HepG2 (cell line): ENCODE results near the gene METTL22. TPM values are rescaled to one million over a fixed set of nuclear protein-coding genes. Genes with fewer than 3 reads are reported as not detected.
A peak's percentile ranks its signal among the peaks of the same experiment; 100 is the strongest.

Source experiments
- CBX5 ChIP-seq: sonication (generic); formaldehyde crosslinking; IDR thresholded peaks from 2 replicates; pipeline ENCODE4 v1.4.0; 2020; ENCODE audit warnings: missing genetic modification reagents, borderline replicate concordance
- FOXA3 ChIP-seq: IDR thresholded peaks from 2 replicates; pipeline ENCODE4 v1.6.1; 2016; ENCODE audit warnings: missing genetic modification reagents, missing compliant biosample characterization
- GATAD2A ChIP-seq: IDR thresholded peaks from 2 replicates; pipeline ENCODE4 v1.6.1; 2016
- HOXA5 ChIP-seq: sonication (generic); formaldehyde crosslinking; IDR thresholded peaks from 2 replicates; pipeline ENCODE4 v1.4.0; 2020; ENCODE audit warnings: missing genetic modification reagents
- SCMH1 ChIP-seq: sonication (generic); formaldehyde crosslinking; IDR thresholded peaks from 2 replicates; pipeline ENCODE4 v1.9.0; 2021; ENCODE audit warnings: missing genetic modification reagents, mild to moderate bottlenecking, borderline replicate concordance
- SNAPC2 ChIP-seq: sonication (generic); formaldehyde crosslinking; IDR thresholded peaks from 2 replicates; pipeline ENCODE4 v1.8.1; 2022; ENCODE audit warnings: mild to moderate bottlenecking, missing genetic modification reagents
- SRSF9 ChIP-seq: fragments of 200-400 bp; formaldehyde crosslinking; IDR thresholded peaks from 2 replicates; pipeline ENCODE4 v1.6.1; 2018; ENCODE audit warnings: borderline replicate concordance, mild to moderate bottlenecking, low read depth, low read length; ENCODE audit not compliant: insufficient read depth, poor library complexity, severe bottlenecking
- TEAD2 ChIP-seq: sonication (generic); formaldehyde crosslinking; IDR thresholded peaks from 2 replicates; pipeline ENCODE4 v1.9.0; 2021; ENCODE audit warnings: missing genetic modification reagents
- ZNF530 ChIP-seq: sonication (generic); formaldehyde crosslinking; IDR thresholded peaks from 2 replicates; pipeline ENCODE4 v1.5.0; 2020; ENCODE audit warnings: low read depth, mild to moderate bottlenecking, missing genetic modification reagents
- ZNF577 ChIP-seq: sonication (generic); formaldehyde crosslinking; IDR thresholded peaks from 2 replicates; pipeline ENCODE4 v1.4.0; 2020; ENCODE audit warnings: mild to moderate bottlenecking, low read depth, missing genetic modification reagents, borderline replicate concordance
- polyA plus RNA-seq, 8 experiments: library from polyadenylated mRNA; depleted of rRNA in 3 of 8; stranded (reverse) in 7 of 8; unstranded in 1 of 8; fragments of >200 nt; fragmentation: Illumina TruSeq in 4 of 8; extraction: Trizol in 4 of 8; gene quantifications; 2 replicates each; pipeline versions ENCODE4 v1.2.1 to v1.2.3, GENCODE V29; 2011 to 2016; ENCODE audit warnings: low read depth in 4 of 8, missing spikeins in 1 of 8, mixed read lengths in 1 of 8; ENCODE audit not compliant: insufficient read depth in 1 of 8
- total RNA-seq, 5 experiments: library from RNA; depleted of rRNA; stranded (reverse); fragments of >200 nt; fragmentation: Illumina TruSeq; extraction: Trizol; gene quantifications; 2 replicates each; pipeline ENCODE4 v1.2.3, GENCODE V29; 2016; ENCODE audit warnings: low read depth in 1 of 5
- TF ChIP-seq, protein P1 (sequence below): sonication (generic); formaldehyde crosslinking; IDR thresholded peaks from 2 replicates; pipeline ENCODE4 v1.5.1; 2020; ENCODE audit warnings: mild to moderate bottlenecking, moderate library complexity, missing genetic modification reagents
- TF ChIP-seq, protein P2 (sequence below): sonication (generic); formaldehyde crosslinking; IDR thresholded peaks from 2 replicates; pipeline ENCODE4 v1.5.0; 2020; ENCODE audit warnings: mild to moderate bottlenecking, missing genetic modification reagents
- TF ChIP-seq, protein P3 (sequence below): sonication (generic); formaldehyde crosslinking; IDR thresholded peaks from 2 replicates; pipeline ENCODE4 v1.8.0; 2022; ENCODE audit warnings: low read depth, missing genetic modification reagents
- TF ChIP-seq, protein P4 (sequence below): IDR thresholded peaks from 2 replicates; pipeline ENCODE4 v1.6.1; 2016; ENCODE audit warnings: low read depth
- TF ChIP-seq, protein P5 (sequence below): sonication (generic); formaldehyde crosslinking; IDR thresholded peaks from 2 replicates; pipeline ENCODE4 v1.4.0; 2020; ENCODE audit warnings: missing genetic modification reagents
- TF ChIP-seq, protein P6 (sequence below): sonication (generic); formaldehyde crosslinking; IDR thresholded peaks from 2 replicates; pipeline ENCODE4; 2020; ENCODE audit warnings: missing genetic modification reagents, mild to moderate bottlenecking, borderline replicate concordance

The METTL22 gene
- total and polyA plus RNA-seq, 2 of the 13 experiments (the other 11 are each of a cell fraction or from before 2014, with no cell fraction given) = 36.2 to 94.8 TPM

DNA sequence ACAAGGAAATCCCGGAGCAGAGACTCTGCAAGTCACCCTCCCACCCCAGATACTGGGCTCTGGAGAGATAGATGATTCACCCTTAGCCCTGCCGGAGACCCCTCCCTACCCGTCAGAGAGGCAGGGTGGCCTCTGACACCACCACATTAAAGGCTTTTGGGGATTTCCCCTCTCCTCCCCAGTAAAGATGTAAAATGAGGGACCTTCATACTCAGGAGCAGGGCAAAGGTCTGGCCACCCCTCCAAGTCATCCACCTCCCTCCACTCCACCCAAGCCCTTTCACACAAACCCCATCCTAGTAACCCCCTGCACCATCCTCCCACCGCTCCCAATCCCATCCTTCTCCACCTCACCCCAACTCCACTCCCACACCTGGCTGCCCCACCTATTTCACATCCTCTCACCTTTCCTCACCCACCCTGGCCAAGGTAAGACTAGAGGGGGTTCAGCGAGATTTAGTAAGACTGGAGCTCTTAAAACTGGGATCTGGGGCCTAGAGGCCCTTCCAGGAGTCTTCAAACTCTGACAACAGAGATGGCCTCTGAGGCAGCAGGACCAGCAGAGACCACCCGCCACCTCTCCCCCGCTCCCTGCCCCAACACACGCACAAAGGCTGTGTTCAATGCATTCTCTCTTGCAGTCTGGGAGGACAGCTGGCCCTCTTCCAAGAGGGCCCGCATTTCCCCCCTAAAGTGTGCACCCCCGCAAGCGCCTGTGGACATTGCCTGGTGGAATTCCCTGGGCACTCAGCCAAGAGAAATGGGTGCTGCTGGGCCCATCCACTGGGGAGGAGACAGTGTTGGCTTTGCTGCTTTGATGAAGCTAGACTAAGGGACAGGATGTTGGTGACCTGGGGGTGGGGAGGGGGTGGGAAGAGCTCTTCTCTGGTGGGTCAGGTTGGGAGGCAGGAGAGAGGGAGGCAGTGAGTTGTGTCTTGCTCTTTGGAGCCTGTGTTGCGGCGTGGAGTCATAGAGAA lies 54.0 kb downstream of the METTL22 start (continued):
- TF ChIP-seq, protein P1, sequence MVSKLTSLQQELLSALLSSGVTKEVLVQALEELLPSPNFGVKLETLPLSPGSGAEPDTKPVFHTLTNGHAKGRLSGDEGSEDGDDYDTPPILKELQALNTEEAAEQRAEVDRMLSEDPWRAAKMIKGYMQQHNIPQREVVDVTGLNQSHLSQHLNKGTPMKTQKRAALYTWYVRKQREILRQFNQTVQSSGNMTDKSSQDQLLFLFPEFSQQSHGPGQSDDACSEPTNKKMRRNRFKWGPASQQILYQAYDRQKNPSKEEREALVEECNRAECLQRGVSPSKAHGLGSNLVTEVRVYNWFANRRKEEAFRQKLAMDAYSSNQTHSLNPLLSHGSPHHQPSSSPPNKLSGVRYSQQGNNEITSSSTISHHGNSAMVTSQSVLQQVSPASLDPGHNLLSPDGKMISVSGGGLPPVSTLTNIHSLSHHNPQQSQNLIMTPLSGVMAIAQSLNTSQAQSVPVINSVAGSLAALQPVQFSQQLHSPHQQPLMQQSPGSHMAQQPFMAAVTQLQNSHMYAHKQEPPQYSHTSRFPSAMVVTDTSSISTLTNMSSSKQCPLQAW = no peak
- TF ChIP-seq, protein P2, sequence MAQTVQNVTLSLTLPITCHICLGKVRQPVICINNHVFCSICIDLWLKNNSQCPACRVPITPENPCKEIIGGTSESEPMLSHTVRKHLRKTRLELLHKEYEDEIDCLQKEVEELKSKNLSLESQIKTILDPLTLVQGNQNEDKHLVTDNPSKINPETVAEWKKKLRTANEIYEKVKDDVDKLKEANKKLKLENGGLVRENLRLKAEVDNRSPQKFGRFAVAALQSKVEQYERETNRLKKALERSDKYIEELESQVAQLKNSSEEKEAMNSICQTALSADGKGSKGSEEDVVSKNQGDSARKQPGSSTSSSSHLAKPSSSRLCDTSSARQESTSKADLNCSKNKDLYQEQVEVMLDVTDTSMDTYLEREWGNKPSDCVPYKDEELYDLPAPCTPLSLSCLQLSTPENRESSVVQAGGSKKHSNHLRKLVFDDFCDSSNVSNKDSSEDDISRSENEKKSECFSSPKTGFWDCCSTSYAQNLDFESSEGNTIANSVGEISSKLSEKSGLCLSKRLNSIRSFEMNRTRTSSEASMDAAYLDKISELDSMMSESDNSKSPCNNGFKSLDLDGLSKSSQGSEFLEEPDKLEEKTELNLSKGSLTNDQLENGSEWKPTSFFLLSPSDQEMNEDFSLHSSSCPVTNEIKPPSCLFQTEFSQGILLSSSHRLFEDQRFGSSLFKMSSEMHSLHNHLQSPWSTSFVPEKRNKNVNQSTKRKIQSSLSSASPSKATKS (CRISPR knock-in tag) = no peak
- TF ChIP-seq, protein P3, sequence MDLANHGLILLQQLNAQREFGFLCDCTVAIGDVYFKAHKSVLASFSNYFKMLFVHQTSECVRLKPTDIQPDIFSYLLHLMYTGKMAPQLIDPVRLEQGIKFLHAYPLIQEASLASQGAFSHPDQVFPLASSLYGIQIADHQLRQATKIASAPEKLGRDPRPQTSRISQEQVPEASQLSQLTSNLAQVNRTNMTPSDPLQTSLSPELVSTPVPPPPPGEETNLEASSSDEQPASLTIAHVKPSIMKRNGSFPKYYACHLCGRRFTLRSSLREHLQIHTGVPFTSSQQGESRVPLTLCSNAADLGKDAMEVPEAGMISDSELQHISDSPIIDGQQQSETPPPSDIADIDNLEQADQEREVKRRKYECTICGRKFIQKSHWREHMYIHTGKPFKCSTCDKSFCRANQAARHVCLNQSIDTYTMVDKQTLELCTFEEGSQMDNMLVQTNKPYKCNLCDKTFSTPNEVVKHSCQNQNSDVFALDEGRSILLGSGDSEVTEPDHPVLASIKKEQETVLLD = no peak
- no peak for TF ChIP-seq ZNF577
- no peak for TF ChIP-seq TEAD2 (CRISPR knock-in tag)
- peak; percentile 75 for TF ChIP-seq FOXA3
- no peak for TF ChIP-seq ZNF530 (CRISPR knock-in tag)
- TF ChIP-seq SRSF9 = no peak
- TF ChIP-seq CBX5 (CRISPR knock-in tag) = no peak
- TF ChIP-seq, protein P4, sequence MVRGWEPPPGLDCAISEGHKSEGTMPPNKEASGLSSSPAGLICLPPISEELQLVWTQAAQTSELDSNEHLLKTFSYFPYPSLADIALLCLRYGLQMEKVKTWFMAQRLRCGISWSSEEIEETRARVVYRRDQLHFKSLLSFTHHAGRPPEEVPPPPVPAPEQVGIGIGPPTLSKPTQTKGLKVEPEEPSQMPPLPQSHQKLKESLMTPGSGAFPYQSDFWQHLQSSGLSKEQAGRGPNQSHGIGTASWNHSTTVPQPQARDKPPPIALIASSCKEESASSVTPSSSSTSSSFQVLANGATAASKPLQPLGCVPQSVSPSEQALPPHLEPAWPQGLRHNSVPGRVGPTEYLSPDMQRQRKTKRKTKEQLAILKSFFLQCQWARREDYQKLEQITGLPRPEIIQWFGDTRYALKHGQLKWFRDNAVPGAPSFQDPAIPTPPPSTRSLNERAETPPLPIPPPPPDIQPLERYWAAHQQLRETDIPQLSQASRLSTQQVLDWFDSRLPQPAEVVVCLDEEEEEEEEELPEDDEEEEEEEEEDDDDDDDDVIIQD (CRISPR knock-in tag) = peak; percentile 31; the same call in 1 of the 2 replicates
- TF ChIP-seq, protein P5, sequence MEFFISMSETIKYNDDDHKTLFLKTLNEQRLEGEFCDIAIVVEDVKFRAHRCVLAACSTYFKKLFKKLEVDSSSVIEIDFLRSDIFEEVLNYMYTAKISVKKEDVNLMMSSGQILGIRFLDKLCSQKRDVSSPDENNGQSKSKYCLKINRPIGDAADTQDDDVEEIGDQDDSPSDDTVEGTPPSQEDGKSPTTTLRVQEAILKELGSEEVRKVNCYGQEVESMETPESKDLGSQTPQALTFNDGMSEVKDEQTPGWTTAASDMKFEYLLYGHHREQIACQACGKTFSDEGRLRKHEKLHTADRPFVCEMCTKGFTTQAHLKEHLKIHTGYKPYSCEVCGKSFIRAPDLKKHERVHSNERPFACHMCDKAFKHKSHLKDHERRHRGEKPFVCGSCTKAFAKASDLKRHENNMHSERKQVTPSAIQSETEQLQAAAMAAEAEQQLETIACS = no peak
- TF ChIP-seq, protein P6, sequence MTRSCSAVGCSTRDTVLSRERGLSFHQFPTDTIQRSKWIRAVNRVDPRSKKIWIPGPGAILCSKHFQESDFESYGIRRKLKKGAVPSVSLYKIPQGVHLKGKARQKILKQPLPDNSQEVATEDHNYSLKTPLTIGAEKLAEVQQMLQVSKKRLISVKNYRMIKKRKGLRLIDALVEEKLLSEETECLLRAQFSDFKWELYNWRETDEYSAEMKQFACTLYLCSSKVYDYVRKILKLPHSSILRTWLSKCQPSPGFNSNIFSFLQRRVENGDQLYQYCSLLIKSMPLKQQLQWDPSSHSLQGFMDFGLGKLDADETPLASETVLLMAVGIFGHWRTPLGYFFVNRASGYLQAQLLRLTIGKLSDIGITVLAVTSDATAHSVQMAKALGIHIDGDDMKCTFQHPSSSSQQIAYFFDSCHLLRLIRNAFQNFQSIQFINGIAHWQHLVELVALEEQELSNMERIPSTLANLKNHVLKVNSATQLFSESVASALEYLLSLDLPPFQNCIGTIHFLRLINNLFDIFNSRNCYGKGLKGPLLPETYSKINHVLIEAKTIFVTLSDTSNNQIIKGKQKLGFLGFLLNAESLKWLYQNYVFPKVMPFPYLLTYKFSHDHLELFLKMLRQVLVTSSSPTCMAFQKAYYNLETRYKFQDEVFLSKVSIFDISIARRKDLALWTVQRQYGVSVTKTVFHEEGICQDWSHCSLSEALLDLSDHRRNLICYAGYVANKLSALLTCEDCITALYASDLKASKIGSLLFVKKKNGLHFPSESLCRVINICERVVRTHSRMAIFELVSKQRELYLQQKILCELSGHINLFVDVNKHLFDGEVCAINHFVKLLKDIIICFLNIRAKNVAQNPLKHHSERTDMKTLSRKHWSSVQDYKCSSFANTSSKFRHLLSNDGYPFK (CRISPR knock-in tag) = no peak
- TF ChIP-seq SNAPC2 = no peak
- TF ChIP-seq SCMH1 (CRISPR knock-in tag) = no peak
- TF ChIP-seq GATAD2A (CRISPR knock-in tag) = peak; percentile 85
- no peak for TF ChIP-seq HOXA5 (CRISPR knock-in tag)
